Measurements from ENCODE around the gene UCKL1. TPM values are rescaled to one million over a fixed set of nuclear protein-coding genes. Genes with fewer than 3 reads are reported as not detected.
"Not testable (repeated sequence)": the region's sequence is repeated elsewhere in the genome, so short reads cannot be mapped to it uniquely, and the experiment has no call there.

The UCKL1 gene
- total RNA-seq, 1 donor: 16.9 TPM

- Histone ChIP-seq H3K27me3 (ENCODE audit: insufficient read depth, low read length) (no peaks in the 10 kb centered on the region), H3K9me3 (ENCODE audit: low read depth, low read length) (no peaks in the 10 kb centered on the region), H3K4me1 (ENCODE audit: insufficient read depth, low read length) (no peaks in the 10 kb centered on the region), H3K4me3 (ENCODE audit: low read length) (no peak overlapping the region)
Observed at GRCh38 chr20:63933646-63934045, 22.6 kb downstream of the UCKL1 start.

- H3K27me3 ChIP-seq (ENCODE audit: insufficient read depth, low read length): no peaks in the 10 kb centered on the region
- H3K9me3 ChIP-seq (ENCODE audit: low read depth, low read length): no peaks in the 10 kb centered on the region
- no peaks in the 10 kb centered on the region for H3K4me1 ChIP-seq (ENCODE audit: insufficient read depth, low read length)
- H3K4me3 ChIP-seq (ENCODE audit: low read length): no peak overlapping the region
Observed at GRCh38 chr20:63932606-63933160, 23.5 kb downstream of the UCKL1 start.

- Histone ChIP-seq H3K4me1 (ENCODE audit: insufficient read depth, low read length) (no peaks in the 10 kb centered on the region), H3K9me3 (ENCODE audit: low read depth, low read length) (no peaks in the 10 kb centered on the region), H3K27me3 (ENCODE audit: insufficient read depth, low read length) (no peaks in the 10 kb centered on the region), H3K4me3 (ENCODE audit: low read length) (no peak overlapping the region)
Observed at GRCh38 chr20:63931735-63932134, 24.5 kb downstream of the UCKL1 start.

GRCh38 chr20:63930971-63931553, 25.2 kb downstream of the UCKL1 start:
- H3K9me3 ChIP-seq (ENCODE audit: low read depth, low read length): no peaks in the 10 kb centered on the region
- no peaks in the 10 kb centered on the region for H3K4me1 ChIP-seq (ENCODE audit: insufficient read depth, low read length)
- no peaks in the 10 kb centered on the region for H3K27me3 ChIP-seq (ENCODE audit: insufficient read depth, low read length)
- no peak overlapping the region for H3K4me3 ChIP-seq (ENCODE audit: low read length)

GRCh38 chr20:63929473-63929883, 26.7 kb downstream of the UCKL1 start:
- not testable (repeated sequence) for H3K27me3 ChIP-seq (ENCODE audit: insufficient read depth, low read length); H3K9me3 ChIP-seq (ENCODE audit: low read depth, low read length); H3K4me3 ChIP-seq (ENCODE audit: low read length); H3K4me1 ChIP-seq (ENCODE audit: insufficient read depth, low read length)

GRCh38 chr20:63929071-63929470, 27.1 kb downstream of the UCKL1 start:
- Histone ChIP-seq H3K27me3 (ENCODE audit: insufficient read depth, low read length) (no peaks in the 10 kb centered on the region), H3K4me3 (ENCODE audit: low read length) (no peak overlapping the region), H3K4me1 (ENCODE audit: insufficient read depth, low read length) (no peaks in the 10 kb centered on the region), H3K9me3 (ENCODE audit: low read depth, low read length) (no peaks in the 10 kb centered on the region)

- no peaks in the 10 kb centered on the region for H3K9me3 ChIP-seq (ENCODE audit: low read depth, low read length)
- no peaks in the 10 kb centered on the region for H3K4me1 ChIP-seq (ENCODE audit: insufficient read depth, low read length)
- H3K4me3 ChIP-seq (ENCODE audit: low read length): no peak overlapping the region
- no peaks in the 10 kb centered on the region for H3K27me3 ChIP-seq (ENCODE audit: insufficient read depth, low read length)
Observed at GRCh38 chr20:63926298-63926697, 29.9 kb downstream of the UCKL1 start.

- H3K4me3 ChIP-seq (ENCODE audit: low read length): no peak overlapping the region
- H3K4me1 ChIP-seq (ENCODE audit: insufficient read depth, low read length): no peaks in the 10 kb centered on the region
Observed at GRCh38 chr20:63924241-63924640, 32.0 kb downstream of the UCKL1 start.

GRCh38 chr20:63923651-63924050, 32.6 kb downstream of the UCKL1 start:
- Histone ChIP-seq H3K9me3 (ENCODE audit: low read depth, low read length) (no peaks in the 10 kb centered on the region), H3K4me1 (ENCODE audit: insufficient read depth, low read length) (no peaks in the 10 kb centered on the region), H3K27me3 (ENCODE audit: insufficient read depth, low read length) (no peaks in the 10 kb centered on the region), H3K4me3 (ENCODE audit: low read length) (no peak overlapping the region)

More at GRCh38 chr20:63924241-63924640, 32.0 kb downstream of the UCKL1 start:
- Histone ChIP-seq H3K9me3 (ENCODE audit: low read depth, low read length) (no peaks in the 10 kb centered on the region), H3K27me3 (ENCODE audit: insufficient read depth, low read length) (no peaks in the 10 kb centered on the region)

- Histone ChIP-seq H3K4me3 (ENCODE audit: low read length) (no peak overlapping the region), H3K4me1 (ENCODE audit: insufficient read depth, low read length) (no peaks in the 10 kb centered on the region), H3K27me3 (ENCODE audit: insufficient read depth, low read length) (no peaks in the 10 kb centered on the region), H3K9me3 (ENCODE audit: low read depth, low read length) (no peaks in the 10 kb centered on the region)
Observed at GRCh38 chr20:63920226-63920625, 36.0 kb downstream of the UCKL1 start.

- H3K27me3 ChIP-seq (ENCODE audit: insufficient read depth, low read length): no peaks in the 10 kb centered on the region
- no peaks in the 10 kb centered on the region for H3K9me3 ChIP-seq (ENCODE audit: low read depth, low read length)
- H3K4me1 ChIP-seq (ENCODE audit: insufficient read depth, low read length): no peaks in the 10 kb centered on the region
- H3K4me3 ChIP-seq (ENCODE audit: low read length): no peak overlapping the region
Observed at GRCh38 chr20:63919130-63919529, 37.1 kb downstream of the UCKL1 start.

GRCh38 chr20:63917811-63918210, 38.4 kb downstream of the UCKL1 start:
- peaks cover 6% of the 10 kb centered on the region for H3K4me1 ChIP-seq (ENCODE audit: insufficient read depth, low read length)
- H3K9me3 ChIP-seq (ENCODE audit: low read depth, low read length): no peaks in the 10 kb centered on the region
- H3K4me3 ChIP-seq (ENCODE audit: low read length): no peak overlapping the region
- H3K27me3 ChIP-seq (ENCODE audit: insufficient read depth, low read length): no peaks in the 10 kb centered on the region

GRCh38 chr20:63916371-63916939, 39.8 kb downstream of the UCKL1 start:
- not testable (repeated sequence) for H3K9me3 ChIP-seq (ENCODE audit: low read depth, low read length); H3K4me3 ChIP-seq (ENCODE audit: low read length); H3K27me3 ChIP-seq (ENCODE audit: insufficient read depth, low read length)
- H3K4me1 ChIP-seq (ENCODE audit: insufficient read depth, low read length): peaks cover 19% of the 10 kb centered on the region

- H3K4me1 ChIP-seq (ENCODE audit: insufficient read depth, low read length): peaks cover 29% of the 10 kb centered on the region
- H3K4me3 ChIP-seq (ENCODE audit: low read length): no peak overlapping the region
- H3K27me3 ChIP-seq (ENCODE audit: insufficient read depth, low read length): no peaks in the 10 kb centered on the region
- H3K9me3 ChIP-seq (ENCODE audit: low read depth, low read length): no peaks in the 10 kb centered on the region
Observed at GRCh38 chr20:63915471-63915870, 40.7 kb downstream of the UCKL1 start.

GRCh38 chr20:63913768-63914167, 42.4 kb downstream of the UCKL1 start:
- no peak overlapping the region for H3K4me3 ChIP-seq (ENCODE audit: low read length)
- peaks cover 36% of the 10 kb centered on the region for H3K4me1 ChIP-seq (ENCODE audit: insufficient read depth, low read length)
- no peaks in the 10 kb centered on the region for H3K27me3 ChIP-seq (ENCODE audit: insufficient read depth, low read length)
- no peaks in the 10 kb centered on the region for H3K9me3 ChIP-seq (ENCODE audit: low read depth, low read length)

GRCh38 chr20:63911176-63911575, 45.0 kb downstream of the UCKL1 start:
- H3K4me1 ChIP-seq (ENCODE audit: insufficient read depth, low read length): peaks cover 60% of the 10 kb centered on the region
- no peaks in the 10 kb centered on the region for H3K27me3 ChIP-seq (ENCODE audit: insufficient read depth, low read length)
- no peaks in the 10 kb centered on the region for H3K9me3 ChIP-seq (ENCODE audit: low read depth, low read length)
- no peak overlapping the region for H3K4me3 ChIP-seq (ENCODE audit: low read length)
